HepG2 (cell line): ENCODE data around the gene E2F1. TPM values are rescaled to one million over a fixed set of nuclear protein-coding genes. Genes with fewer than 3 reads are reported as not detected.

ENCODE experiments used
- ARID4A ChIP-seq: sonication (generic); formaldehyde crosslinking; IDR thresholded peaks from 2 replicates; pipeline ENCODE4 v1.5.0; 2020; ENCODE audit warnings: mild to moderate bottlenecking, missing genetic modification reagents, borderline replicate concordance
- BCL6 ChIP-seq: IDR thresholded peaks from 2 replicates; pipeline ENCODE4 v1.6.1; 2016; ENCODE audit warnings: missing genetic modification reagents, missing compliant biosample characterization
- HMGA1 ChIP-seq: sonication (generic); formaldehyde crosslinking; conservative IDR thresholded peaks from 2 replicates; pipeline ENCODE4 v1.4.0; 2020; ENCODE audit warnings: missing genetic modification reagents
- KDM1A ChIP-seq: IDR thresholded peaks from 2 replicates; pipeline ENCODE4 v1.6.1; 2016; ENCODE audit warnings: missing compliant biosample characterization
- KDM6A ChIP-seq: IDR thresholded peaks from 2 replicates; pipeline ENCODE4 v1.6.1; 2016; ENCODE audit warnings: low read depth
- MTF1 ChIP-seq: sonication (generic); formaldehyde crosslinking; IDR thresholded peaks from 2 replicates; pipeline ENCODE4 v1.5.0; 2020; ENCODE audit warnings: missing genetic modification reagents
- NFYB ChIP-seq: sonication (generic); formaldehyde crosslinking; IDR thresholded peaks from 2 replicates; pipeline ENCODE4 v1.4.0; 2020; ENCODE audit warnings: missing genetic modification reagents
- NKX3-1 ChIP-seq: sonication (generic); formaldehyde crosslinking; IDR thresholded peaks from 2 replicates; pipeline ENCODE4 v1.5.0; 2020; ENCODE audit warnings: missing genetic modification reagents
- NONO ChIP-seq, 2 experiments: fragments of 450-650 bp in 1 of 2; sonication (generic) in 1 of 2; formaldehyde crosslinking in 1 of 2; IDR thresholded peaks in 1 of 2; conservative IDR thresholded peaks in 1 of 2; 2 replicates each; pipeline versions ENCODE4 v1.6.1 to v1.8.0; 2017 to 2022; ENCODE audit warnings: mild to moderate bottlenecking in 1 of 2, missing genetic modification reagents in 1 of 2, moderate library complexity in 1 of 2
- PCBP1 ChIP-seq: fragments of 200-400 bp; formaldehyde crosslinking; IDR thresholded peaks from 2 replicates; pipeline ENCODE4 v1.6.1; 2017; ENCODE audit warnings: mild to moderate bottlenecking, low read depth, low read length, borderline replicate concordance
- RARG ChIP-seq: sonication (generic); formaldehyde crosslinking; IDR thresholded peaks from 2 replicates; pipeline ENCODE4 v1.4.0; 2020; ENCODE audit warnings: low read depth, mild to moderate bottlenecking, missing genetic modification reagents
- ZNF441 ChIP-seq: sonication (generic); formaldehyde crosslinking; IDR thresholded peaks from 2 replicates; pipeline ENCODE4 v1.7.0; 2021; ENCODE audit warnings: missing genetic modification reagents, borderline replicate concordance
- ZNF629 ChIP-seq: sonication (generic); formaldehyde crosslinking; conservative IDR thresholded peaks from 2 replicates; pipeline ENCODE4 v1.5.0; 2020; ENCODE audit warnings: missing genetic modification reagents
- polyA plus RNA-seq, 8 experiments: library from polyadenylated mRNA; depleted of rRNA in 3 of 8; stranded (reverse) in 7 of 8; unstranded in 1 of 8; fragments of >200 nt; fragmentation: Illumina TruSeq in 4 of 8; extraction: Trizol in 4 of 8; gene quantifications; 2 replicates each; pipeline versions ENCODE4 v1.2.1 to v1.2.3, GENCODE V29; 2011 to 2016; ENCODE audit warnings: low read depth in 4 of 8, missing spikeins in 1 of 8, mixed read lengths in 1 of 8; ENCODE audit not compliant: insufficient read depth in 1 of 8
- total RNA-seq, 5 experiments: library from RNA; depleted of rRNA; stranded (reverse); fragments of >200 nt; fragmentation: Illumina TruSeq; extraction: Trizol; gene quantifications; 2 replicates each; pipeline ENCODE4 v1.2.3, GENCODE V29; 2016; ENCODE audit warnings: low read depth in 1 of 5
- TF ChIP-seq, protein P1 (sequence below): sonication (generic); formaldehyde crosslinking; IDR thresholded peaks from 2 replicates; pipeline ENCODE4 v1.5.0; 2020; ENCODE audit warnings: mild to moderate bottlenecking, missing genetic modification reagents, borderline replicate concordance
- TF ChIP-seq, protein P2 (sequence below): IDR thresholded peaks from 2 replicates; pipeline ENCODE4 v1.6.1; 2018; ENCODE audit warnings: missing genetic modification reagents, mild to moderate bottlenecking, missing compliant biosample characterization

E2F1 gene
- total and polyA plus RNA-seq, 2 of the 13 experiments (the other 11 are each of a cell fraction or from before 2014, with no cell fraction given) = 25.5 to 39.4 TPM

- peak; percentile 4; the same call in 1 of the 2 replicates for TF ChIP-seq ARID4A (CRISPR knock-in tag)
- no peak for TF ChIP-seq NONO (IDR thresholded peaks at IDR 0.05)
- peak; percentile 53; the same call in 1 of the 2 replicates for TF ChIP-seq NONO (CRISPR knock-in tag; conservative IDR thresholded peaks at IDR 0.05)
- no peak for TF ChIP-seq NFYB (CRISPR knock-in tag)
- TF ChIP-seq MTF1 = no peak
- TF ChIP-seq HMGA1 (CRISPR knock-in tag) = no peak
- TF ChIP-seq ZNF441 (CRISPR knock-in tag) = no peak
- TF ChIP-seq, protein P1, sequence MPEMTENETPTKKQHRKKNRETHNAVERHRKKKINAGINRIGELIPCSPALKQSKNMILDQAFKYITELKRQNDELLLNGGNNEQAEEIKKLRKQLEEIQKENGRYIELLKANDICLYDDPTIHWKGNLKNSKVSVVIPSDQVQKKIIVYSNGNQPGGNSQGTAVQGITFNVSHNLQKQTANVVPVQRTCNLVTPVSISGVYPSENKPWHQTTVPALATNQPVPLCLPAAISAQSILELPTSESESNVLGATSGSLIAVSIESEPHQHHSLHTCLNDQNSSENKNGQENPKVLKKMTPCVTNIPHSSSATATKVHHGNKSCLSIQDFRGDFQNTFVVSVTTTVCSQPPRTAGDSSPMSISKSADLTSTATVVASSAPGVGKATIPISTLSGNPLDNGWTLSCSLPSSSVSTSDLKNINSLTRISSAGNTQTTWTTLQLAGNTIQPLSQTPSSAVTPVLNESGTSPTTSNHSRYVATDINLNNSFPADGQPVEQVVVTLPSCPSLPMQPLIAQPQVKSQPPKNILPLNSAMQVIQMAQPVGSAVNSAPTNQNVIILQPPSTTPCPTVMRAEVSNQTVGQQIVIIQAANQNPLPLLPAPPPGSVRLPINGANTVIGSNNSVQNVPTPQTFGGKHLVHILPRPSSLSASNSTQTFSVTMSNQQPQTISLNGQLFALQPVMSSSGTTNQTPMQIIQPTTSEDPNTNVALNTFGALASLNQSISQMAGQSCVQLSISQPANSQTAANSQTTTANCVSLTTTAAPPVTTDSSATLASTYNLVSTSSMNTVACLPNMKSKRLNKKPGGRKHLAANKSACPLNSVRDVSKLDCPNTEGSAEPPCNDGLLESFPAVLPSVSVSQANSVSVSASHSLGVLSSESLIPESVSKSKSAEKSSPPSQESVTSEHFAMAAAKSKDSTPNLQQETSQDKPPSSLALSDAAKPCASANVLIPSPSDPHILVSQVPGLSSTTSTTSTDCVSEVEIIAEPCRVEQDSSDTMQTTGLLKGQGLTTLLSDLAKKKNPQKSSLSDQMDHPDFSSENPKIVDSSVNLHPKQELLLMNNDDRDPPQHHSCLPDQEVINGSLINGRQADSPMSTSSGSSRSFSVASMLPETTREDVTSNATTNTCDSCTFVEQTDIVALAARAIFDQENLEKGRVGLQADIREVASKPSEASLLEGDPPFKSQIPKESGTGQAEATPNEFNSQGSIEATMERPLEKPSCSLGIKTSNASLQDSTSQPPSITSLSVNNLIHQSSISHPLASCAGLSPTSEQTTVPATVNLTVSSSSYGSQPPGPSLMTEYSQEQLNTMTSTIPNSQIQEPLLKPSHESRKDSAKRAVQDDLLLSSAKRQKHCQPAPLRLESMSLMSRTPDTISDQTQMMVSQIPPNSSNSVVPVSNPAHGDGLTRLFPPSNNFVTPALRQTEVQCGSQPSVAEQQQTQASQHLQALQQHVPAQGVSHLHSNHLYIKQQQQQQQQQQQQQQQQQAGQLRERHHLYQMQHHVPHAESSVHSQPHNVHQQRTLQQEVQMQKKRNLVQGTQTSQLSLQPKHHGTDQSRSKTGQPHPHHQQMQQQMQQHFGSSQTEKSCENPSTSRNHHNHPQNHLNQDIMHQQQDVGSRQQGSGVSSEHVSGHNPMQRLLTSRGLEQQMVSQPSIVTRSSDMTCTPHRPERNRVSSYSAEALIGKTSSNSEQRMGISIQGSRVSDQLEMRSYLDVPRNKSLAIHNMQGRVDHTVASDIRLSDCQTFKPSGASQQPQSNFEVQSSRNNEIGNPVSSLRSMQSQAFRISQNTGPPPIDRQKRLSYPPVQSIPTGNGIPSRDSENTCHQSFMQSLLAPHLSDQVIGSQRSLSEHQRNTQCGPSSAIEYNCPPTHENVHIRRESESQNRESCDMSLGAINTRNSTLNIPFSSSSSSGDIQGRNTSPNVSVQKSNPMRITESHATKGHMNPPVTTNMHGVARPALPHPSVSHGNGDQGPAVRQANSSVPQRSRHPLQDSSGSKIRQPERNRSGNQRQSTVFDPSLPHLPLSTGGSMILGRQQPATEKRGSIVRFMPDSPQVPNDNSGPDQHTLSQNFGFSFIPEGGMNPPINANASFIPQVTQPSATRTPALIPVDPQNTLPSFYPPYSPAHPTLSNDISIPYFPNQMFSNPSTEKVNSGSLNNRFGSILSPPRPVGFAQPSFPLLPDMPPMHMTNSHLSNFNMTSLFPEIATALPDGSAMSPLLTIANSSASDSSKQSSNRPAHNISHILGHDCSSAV (CRISPR knock-in tag) = no peak; the same call in 1 of the 2 replicates
- no peak for TF ChIP-seq NKX3-1 (CRISPR knock-in tag)
- peak; percentile 75; the same call in 1 of the 2 replicates for TF ChIP-seq PCBP1
- no peak for TF ChIP-seq KDM6A (CRISPR knock-in tag)
- TF ChIP-seq, protein P2, sequence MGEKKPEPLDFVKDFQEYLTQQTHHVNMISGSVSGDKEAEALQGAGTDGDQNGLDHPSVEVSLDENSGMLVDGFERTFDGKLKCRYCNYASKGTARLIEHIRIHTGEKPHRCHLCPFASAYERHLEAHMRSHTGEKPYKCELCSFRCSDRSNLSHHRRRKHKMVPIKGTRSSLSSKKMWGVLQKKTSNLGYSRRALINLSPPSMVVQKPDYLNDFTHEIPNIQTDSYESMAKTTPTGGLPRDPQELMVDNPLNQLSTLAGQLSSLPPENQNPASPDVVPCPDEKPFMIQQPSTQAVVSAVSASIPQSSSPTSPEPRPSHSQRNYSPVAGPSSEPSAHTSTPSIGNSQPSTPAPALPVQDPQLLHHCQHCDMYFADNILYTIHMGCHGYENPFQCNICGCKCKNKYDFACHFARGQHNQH (CRISPR knock-in tag) = no peak
- no peak for TF ChIP-seq BCL6
- TF ChIP-seq ZNF629 (CRISPR knock-in tag) = no peak
- 0 out of 2 replicates have a peak, but pooled peaks have one; percentile 17 for TF ChIP-seq RARG (CRISPR knock-in tag)
- peak; percentile 71 for TF ChIP-seq KDM1A
These were observed 13.6 kb downstream of the E2F1 start (continued) for GRCh38 chr20:33672426-33673113.
